ENCODE results near the gene LRRC8C.

LRRC8C gene

DNA sequence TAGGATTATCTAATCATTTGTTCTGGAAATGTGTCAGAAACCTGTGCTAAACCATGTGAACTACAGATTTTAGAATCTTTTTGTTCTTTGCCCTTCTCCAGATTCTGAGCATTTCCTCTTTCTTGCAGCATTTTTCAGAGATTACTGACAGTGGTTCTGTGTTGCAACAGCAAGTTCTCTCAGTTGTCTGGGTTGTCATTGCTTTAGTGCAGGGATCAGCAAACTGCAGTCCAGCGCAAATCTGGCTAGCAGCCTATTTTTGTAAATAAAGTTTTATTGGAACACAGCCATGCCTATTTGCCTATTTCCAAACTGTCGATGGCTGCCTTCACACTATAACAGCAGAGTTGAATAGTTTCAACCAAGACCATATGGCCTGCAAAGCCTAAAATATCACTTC lies 121.6 kb downstream of the LRRC8C start:
- TF ChIP-seq, protein P1, sequence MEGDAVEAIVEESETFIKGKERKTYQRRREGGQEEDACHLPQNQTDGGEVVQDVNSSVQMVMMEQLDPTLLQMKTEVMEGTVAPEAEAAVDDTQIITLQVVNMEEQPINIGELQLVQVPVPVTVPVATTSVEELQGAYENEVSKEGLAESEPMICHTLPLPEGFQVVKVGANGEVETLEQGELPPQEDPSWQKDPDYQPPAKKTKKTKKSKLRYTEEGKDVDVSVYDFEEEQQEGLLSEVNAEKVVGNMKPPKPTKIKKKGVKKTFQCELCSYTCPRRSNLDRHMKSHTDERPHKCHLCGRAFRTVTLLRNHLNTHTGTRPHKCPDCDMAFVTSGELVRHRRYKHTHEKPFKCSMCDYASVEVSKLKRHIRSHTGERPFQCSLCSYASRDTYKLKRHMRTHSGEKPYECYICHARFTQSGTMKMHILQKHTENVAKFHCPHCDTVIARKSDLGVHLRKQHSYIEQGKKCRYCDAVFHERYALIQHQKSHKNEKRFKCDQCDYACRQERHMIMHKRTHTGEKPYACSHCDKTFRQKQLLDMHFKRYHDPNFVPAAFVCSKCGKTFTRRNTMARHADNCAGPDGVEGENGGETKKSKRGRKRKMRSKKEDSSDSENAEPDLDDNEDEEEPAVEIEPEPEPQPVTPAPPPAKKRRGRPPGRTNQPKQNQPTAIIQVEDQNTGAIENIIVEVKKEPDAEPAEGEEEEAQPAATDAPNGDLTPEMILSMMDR (conservative IDR thresholded peaks at IDR 0.05) = no peak
- no peak overlapping the region for H3K27ac ChIP-seq

DNA sequence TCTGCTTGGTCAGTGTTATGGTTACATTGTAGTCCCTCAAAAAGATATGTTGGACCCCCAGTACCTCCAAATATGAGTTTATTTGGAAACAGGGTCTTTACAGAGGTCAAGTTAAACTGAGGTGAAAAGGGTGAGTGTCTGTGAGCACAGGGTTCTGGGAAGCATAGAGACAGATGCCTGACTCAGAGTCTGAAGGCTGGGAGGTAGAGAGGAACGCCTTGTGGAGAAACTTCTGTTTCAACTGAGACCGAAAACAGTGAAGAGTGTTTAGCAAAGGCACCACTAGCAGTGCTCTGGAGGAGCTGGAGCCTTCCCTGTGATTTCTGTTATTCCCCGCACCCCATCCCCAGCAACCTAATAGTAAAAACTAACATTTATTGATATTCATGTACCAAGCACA lies 122.7 kb downstream of the LRRC8C start:
- H3K27ac ChIP-seq = no peak overlapping the region
- TF ChIP-seq, protein P1 (conservative IDR thresholded peaks at IDR 0.05) = no peak

DNA sequence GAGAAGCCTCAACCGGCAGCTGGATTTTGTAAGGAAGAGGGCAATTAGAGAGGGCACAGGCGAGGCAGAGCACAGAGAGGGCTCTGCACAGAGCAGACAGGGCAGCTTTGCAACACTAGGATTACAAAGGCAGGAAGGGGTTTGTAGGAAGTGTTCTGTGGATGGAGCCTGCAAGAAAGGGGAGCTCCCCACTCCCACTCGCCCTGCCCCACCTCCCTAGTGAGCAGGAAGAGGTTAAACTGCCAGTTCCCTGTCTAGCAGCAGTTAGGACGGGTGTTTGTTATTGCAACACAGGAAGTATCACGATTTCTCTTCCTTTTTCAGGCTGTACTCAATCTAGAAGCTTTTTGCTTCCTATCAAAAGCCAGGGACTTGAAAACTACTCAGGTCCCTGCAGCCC lies 124.6 kb downstream of the LRRC8C start:
- TF ChIP-seq, protein P1 (conservative IDR thresholded peaks at IDR 0.05) = no peak

DNA sequence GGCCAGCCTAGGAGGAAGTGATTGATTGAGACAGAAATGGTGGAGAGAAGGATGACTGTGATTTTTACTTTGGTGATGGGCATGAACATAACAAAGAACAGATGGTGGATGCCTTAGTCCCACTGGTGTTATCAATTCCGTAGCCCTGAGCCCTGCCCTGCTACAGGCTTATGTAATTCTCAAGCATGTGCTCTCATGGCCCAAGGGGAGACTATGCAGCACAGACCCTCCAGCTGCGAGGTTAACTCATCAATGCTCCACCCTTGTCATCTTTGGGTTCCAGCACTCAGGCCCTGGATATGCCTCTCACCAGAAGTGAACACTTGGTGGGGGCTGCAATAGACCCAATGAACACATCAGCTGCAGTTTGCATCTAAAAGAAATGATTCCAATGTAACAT lies 125.2 kb downstream of the LRRC8C start:
- H3K27ac ChIP-seq = no peak overlapping the region
- TF ChIP-seq, protein P1 (conservative IDR thresholded peaks at IDR 0.05) = no peak

More for the DNA sequence above, 124.6 kb downstream of the LRRC8C start:
- H3K27ac ChIP-seq = no peak overlapping the region

DNA sequence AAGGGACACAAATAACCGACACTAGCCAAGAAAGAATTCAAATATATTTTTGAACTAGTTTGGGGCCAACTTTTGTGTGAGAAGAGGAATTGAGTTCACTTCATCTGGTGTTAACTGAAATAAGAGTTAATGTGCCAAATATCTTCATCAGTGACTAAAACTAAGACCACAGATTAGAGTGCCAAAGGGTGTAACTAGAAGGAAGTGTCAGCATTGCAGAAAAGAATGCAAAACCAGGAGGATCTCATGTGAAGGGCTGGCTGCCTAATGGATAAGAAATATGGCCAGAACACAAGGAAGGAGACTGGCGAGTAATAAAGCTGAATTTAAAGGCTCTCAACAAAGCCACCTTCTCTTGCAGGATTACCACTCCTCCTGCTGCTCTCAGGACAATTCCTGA lies 126.1 kb downstream of the LRRC8C start:
- H3K27ac ChIP-seq = no peak overlapping the region
- TF ChIP-seq, protein P1 (conservative IDR thresholded peaks at IDR 0.05) = no peak

DNA sequence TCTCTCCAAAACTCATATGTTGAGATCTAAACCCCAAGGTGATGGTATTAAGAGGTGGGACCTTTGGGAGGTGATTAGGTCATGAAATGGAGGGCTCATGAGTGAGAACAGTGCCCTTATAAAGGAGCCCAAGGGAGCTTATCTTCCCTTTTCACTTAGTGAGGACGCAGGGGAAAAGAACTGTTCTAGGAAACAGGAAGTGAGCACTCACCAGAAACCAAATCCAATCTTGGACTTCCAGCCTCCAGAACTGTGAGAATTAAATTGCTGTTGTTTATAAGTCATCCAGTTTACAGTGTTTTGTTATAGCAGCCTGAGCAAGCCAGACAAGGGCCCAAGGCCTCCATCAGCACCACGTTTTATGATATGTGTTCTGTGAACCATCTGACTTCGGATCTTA lies 127.6 kb downstream of the LRRC8C start:
- no peak overlapping the region for H3K27ac ChIP-seq
- TF ChIP-seq, protein P1 (conservative IDR thresholded peaks at IDR 0.05) = no peak

DNA sequence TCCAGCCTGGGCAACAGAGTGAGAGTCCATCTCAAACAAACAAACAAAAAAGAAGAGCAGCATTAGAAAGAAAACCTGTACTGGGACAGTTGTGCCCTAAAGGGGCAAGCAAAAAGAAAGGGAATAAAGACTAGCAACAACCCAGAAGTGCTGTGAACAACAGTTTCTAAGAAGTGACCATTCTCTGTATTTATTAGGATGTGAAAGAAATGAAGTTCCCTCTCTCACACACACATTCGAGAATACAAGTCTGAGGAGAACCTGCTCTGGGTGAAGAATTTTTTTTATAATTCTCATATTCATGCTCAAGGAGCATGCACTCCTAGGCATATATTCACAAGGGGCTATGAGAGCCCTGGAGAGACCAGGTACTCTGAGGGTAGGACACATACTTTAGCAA lies 128.4 kb downstream of the LRRC8C start:
- H3K27ac ChIP-seq = no peak overlapping the region
- TF ChIP-seq, protein P1 (conservative IDR thresholded peaks at IDR 0.05) = no peak

DNA sequence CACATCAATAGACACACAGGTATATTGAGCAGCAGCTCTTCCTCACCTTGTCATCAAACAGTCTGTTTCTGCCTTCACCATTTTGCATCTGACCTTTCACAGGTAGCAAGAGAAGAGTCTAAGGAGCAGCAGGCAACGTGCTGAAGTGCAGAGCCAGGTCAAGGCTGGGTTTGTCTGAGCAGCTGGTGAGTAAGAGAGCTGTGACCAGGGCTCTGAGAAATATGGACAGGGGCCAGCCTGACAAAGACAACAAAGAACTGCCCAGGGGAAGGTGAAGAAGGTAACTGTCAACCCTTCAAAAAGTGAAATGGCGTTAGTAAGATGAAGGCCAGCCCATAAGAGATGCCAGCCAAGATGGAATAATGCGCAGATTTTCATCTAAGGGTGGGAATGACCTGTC lies 129.0 kb downstream of the LRRC8C start:
- no peak overlapping the region; the same call in 1 of the 2 replicates for H3K27ac ChIP-seq

More for the DNA sequence above, 129.0 kb downstream of the LRRC8C start:
- TF ChIP-seq, protein P1 (conservative IDR thresholded peaks at IDR 0.05) = no peak

Measured in VCaP (cell line).